GM04503 (cell line): ENCODE measurements around the gene WDR70.
"Not testable (repeated sequence)": the region's sequence is repeated elsewhere in the genome, so short reads cannot be mapped to it uniquely, and the experiment has no call there.

Source experiments
- DNase-seq: peaks from one replicate; pipeline ENCODE4 v3.0.0-alpha.2; 2012; ENCODE audit warnings: low read depth

WDR70 gene

GRCh38 chr5:37767961-37768360 is 388.8 kb downstream of the WDR70 start:
- no peak for DNase-seq

DNA sequence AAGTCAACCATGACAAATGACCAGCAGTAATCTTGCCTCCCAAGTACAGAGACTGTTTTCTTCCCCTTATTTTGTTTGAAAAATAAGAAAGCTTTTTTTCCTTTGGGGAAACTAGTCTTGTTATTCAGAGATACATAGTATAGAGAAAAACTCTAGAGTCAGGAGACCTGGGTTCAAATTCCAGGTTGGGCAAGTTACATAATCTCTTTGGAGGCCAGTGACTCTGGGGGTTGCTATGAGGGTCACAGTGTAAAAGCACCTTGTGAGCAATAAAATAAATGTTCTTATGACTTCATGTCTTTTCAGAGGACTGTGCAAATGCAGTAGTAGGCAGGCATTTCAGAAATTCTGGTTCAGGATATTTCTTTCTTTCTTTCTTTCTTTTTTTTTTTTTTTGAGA is 389.3 kb downstream of the WDR70 start:
- no peak for DNase-seq

DNA sequence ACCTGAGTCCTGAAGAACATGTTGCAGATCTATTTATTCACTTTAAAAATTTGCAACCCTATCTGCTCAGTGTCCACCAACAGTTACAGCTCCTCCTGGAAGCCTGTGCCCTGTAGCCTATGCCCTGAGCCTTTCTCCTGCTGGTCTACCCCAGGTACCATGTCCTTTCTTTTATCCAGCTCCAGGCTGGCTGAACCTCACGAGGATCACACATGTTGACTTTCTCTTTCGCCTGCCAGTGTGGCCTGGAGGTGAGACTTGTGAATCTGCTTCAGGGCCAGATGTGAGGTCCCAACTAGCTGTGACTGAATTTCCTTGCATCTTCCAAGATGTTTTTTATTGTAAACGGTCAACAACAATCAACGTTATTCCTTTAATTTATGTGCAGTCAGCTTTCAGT is 390.0 kb downstream of the WDR70 start:
- DNase-seq, result no peak

DNA sequence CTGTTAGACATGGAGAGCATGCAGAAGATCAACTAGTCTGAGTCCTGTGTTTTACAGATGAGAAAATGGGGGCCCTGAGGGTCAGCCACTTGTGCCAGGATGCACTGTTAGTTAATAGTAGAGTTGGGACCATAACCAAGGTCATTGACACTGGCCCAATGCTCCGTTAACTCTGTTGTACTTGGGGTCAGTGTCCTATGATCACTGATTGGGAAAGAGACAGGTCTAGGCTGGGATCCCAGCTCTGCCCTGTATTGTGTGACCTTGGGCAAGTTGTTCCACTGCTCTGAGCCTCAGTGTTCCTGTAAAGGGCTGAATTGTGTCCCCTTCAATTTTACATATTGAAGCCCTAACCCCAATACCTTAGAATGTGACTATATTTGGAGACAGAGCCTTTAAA is 390.7 kb downstream of the WDR70 start:
- DNase-seq, result no peak

- DNase-seq, result no peak
These were observed 391.7 kb downstream of the WDR70 start for GRCh38 chr5:37770786-37771185.

- DNase-seq, result no peak
These were observed 392.1 kb downstream of the WDR70 start for GRCh38 chr5:37771203-37771611.

DNA sequence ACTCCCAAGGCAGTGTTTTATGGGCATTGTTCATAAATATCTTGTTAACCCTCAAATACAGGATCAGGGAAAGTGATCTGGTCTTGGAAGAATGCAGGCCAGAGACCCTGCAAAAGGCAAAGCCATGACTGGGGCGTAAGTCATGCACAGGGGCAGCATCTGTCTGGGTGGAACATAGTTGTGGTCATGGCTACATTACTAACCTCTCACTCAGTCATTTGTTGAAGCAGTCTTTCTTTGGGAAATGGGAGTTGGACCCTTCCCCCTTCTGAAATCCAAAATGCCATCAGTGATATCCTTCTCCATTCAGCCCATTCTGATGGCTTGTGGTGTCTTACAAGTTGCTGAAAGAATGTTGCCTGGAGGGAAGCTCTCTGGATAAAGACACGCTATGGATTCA is 392.6 kb downstream of the WDR70 start:
- DNase-seq, result peak; percentile 99

DNA sequence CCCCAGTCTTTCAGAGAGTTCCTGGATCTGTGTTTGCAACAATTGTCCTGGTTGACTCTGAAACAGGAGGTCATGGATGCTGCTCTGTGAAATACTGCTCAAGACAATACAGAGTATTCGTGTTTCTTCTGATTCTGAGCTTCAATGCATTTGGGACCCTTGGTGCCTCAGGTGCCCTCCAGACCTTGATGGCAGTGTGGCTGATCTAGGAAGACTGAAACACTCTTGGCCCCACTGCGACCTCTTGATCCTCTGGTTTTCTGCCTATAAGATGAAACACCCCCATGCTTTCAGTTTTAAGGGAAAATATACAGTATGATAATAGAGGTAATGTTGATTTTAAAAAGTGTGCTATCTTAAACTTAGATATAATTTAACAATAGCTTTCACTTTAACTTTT is 393.1 kb downstream of the WDR70 start:
- DNase-seq, result no peak

- no peak for DNase-seq
These were observed 394.7 kb downstream of the WDR70 start for GRCh38 chr5:37773809-37774208.

DNA sequence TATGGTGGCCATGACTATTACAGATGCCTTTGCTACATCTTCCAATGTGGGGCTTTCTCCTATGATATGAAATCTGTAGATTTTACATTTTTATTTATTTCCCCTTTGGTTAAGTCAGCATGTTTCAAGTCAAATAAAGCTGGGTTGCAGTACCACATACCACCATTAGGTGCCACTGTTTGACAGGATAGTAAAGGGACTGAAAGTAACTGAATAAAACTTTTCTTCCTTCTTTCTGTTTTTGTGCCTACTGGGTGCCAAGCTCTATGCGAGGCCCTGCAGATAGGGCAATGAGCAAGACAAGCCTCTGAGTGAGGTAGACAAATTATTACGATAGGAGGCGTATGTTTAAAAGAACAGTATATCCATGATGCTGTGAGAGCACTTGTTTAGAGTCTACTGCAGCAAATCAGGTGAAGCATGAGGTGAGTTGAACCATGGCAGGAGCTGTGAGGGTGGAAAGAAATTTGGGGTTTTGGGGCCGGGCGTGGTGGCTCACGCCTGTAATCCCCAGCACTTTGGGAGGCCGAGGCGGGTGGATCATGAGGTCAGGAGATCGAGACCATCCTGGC is 395.9 kb downstream of the WDR70 start:
- no peak for DNase-seq

- peak; percentile 91 for DNase-seq
These were observed 397.7 kb downstream of the WDR70 start for GRCh38 chr5:37776826-37777225.

GRCh38 chr5:37777432-37778130 is 398.5 kb downstream of the WDR70 start:
- DNase-seq, result peak; percentile 35

DNA sequence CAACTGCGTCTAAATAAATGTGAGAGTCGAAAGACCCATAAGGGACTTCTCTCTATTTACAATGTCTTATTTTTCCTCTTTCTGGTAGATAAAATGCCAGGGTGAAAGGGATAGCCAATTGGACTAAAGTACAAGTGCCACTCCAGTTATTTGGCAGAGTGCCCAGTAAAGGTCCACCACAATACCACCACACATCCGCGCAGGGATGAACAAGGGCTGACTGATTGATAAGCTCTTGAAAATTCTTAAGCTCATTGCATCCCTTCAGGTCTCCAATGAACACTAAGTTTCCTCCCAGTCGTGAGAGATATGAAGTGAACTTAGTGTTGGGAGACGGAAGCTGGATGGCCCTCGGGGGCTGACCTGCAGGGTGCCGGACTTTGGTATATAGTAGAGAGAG is 402.3 kb downstream of the WDR70 start:
- DNase-seq, result not testable (repeated sequence)

- no peak for DNase-seq
These were observed 407.3 kb downstream of the WDR70 start for GRCh38 chr5:37786416-37786815.

- peak; percentile 58 for DNase-seq
These were observed 407.9 kb downstream of the WDR70 start for GRCh38 chr5:37786862-37787519.

DNA sequence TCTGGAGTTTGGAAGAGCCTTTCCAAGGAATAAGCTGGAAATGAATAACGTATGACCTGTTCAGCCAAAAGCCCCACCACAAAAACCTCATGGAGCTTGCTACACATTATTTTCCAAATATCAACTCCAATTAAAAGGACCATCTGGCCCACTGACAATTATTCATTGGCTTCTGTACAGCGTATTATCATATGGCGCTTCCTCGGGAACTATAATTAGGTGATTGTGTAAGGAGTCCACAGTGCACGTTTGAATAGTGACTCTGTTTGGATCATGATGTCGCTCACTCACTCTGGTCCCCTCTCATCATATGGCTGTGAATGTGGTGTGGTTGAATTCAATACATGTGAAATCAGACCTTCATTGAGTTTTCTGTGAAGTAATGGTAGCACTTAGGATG is 408.6 kb downstream of the WDR70 start:
- DNase-seq, result no peak

- peak; percentile 71 for DNase-seq
These were observed 410.9 kb downstream of the WDR70 start for GRCh38 chr5:37789991-37790390.

GRCh38 chr5:37791321-37791720 is 412.2 kb downstream of the WDR70 start:
- no peak for DNase-seq

DNA sequence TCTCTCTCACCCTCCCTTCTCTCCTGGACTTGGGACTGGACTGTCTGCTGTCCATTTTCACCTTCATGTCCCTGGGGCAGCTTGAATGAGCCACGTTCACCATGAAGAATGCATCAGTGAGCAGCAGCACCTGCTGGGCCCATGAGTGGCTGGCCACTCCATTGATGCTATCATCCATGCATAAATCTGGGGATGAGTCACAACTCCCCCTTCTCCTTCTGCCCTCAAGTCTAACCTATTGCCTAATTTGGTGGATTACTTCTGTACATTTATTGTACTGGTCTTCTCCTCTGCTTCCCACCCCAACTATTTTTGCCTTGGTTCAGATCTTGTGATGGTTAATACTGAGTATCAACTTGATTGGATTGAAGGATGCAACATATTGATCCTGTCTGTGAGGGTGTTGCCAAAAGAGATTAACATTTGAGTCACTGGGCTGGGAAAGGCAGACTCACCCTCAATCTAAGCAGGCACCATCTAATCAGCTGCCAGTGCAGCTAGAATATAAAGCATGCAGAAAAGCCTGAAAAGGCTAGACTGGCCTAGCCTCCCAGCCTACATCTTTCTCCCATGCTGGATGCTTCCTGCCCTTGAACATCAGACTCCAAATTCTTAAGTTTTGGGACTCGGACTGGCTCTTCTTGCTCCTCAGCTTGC is 414.0 kb downstream of the WDR70 start:
- no peak for DNase-seq

DNA sequence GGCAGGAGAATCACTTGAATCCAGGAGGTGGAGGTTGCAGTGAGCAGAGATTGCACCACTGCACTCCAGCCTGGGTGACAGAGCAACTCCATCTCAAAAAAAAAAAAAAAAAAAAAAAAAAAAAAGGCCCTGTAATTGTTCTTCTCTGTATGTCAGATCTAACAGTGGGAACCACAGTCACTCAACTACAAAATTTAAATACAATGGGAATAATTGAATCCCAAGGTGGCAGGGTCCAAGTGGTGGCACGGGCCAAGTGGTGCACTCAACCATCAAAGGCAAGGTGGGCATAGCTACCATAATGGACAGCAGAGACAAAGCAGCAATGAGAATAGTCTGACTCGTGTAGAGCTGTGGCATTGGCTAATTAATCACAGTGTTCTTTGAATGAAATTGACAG is 416.2 kb downstream of the WDR70 start:
- not testable (repeated sequence) for DNase-seq

- DNase-seq, result not testable (repeated sequence)
These were observed 417.3 kb downstream of the WDR70 start for GRCh38 chr5:37796435-37796834.

DNA sequence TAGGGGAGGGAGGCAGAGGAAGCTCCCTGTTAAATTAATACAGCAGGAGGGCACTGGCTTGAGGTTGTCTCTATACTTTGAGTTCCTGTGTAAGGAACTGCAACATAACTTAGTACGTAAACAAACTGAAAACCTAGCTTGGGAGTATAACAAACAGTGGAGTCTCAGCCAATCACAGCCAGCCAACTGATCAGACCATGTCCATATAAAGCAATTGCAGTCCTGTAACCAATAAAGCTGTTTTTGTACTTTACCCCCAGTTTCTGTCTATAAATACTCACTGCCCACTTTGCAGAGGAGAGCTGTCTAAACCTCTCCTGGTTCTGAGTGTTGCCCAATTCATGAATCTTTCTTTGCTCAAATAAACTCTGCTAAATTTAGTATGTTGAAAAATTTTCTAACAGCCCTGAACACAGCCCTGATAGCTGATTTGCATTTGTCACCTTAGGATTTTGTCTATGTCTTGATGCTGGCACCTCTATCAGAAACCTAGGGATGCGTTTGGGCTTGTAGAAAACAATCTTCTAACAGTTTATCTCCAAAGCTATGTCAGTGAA is 420.8 kb downstream of the WDR70 start:
- DNase-seq, result no peak

DNA sequence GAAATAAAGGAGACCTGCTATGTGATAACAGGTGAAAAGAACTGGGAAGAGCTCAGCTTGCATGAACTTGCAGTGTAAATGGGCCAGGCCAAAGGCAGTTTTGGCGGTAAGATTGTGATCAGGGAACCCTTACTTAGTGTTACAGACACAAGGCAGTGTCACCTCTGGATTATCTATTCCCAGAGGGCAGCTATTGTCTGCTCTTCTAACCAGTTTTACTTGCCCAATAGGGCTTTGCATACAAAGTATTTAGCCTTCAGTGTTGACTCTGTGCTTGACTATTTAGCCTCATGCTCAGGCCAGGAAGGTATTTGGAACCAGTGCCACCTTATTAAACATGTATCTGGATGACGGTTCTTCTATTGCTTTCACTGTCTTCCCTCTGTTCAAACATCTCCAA is 422.4 kb downstream of the WDR70 start:
- no peak for DNase-seq
